IMR-90 (cell line): Measurements from ENCODE around the gene EYS.
"Not testable (repeated sequence)": the region's sequence is repeated elsewhere in the genome, so short reads cannot be mapped to it uniquely, and the experiment has no call there.

Source experiments
- CHD1 ChIP-seq: IDR thresholded peaks from 2 replicates; pipeline ENCODE4 v1.6.1; 2012; ENCODE audit warnings: low read depth, low read length, improper control_type of control experiment
- MAFK ChIP-seq: IDR thresholded peaks from 2 replicates; pipeline ENCODE4 v1.6.1; 2012; ENCODE audit warnings: low read depth, low read length, improper control_type of control experiment
- MXI1 ChIP-seq: IDR thresholded peaks from 2 replicates; pipeline ENCODE4 v1.6.1; 2012; ENCODE audit warnings: low read depth, mild to moderate bottlenecking, low read length, moderate library complexity, borderline replicate concordance
- POLR2A ChIP-seq: IDR thresholded peaks from 2 replicates; pipeline ENCODE4 v1.6.1; 2012; ENCODE audit warnings: mild to moderate bottlenecking, low read depth, low read length
- RAD21 ChIP-seq: IDR thresholded peaks from 2 replicates; pipeline ENCODE4 v1.6.1; 2012; ENCODE audit warnings: low read length, improper control_type of control experiment
- SMC3 ChIP-seq: fragments of 150-350 bp; IDR thresholded peaks from 2 replicates; pipeline ENCODE4 v1.6.1; 2016; ENCODE audit warnings: low read depth, mild to moderate bottlenecking, antibody characterized with exemption, low read length, moderate library complexity
- TF ChIP-seq, protein P1 (sequence below): conservative IDR thresholded peaks from 2 replicates; pipeline ENCODE4 v1.5.1; 2012; ENCODE audit warnings: mild to moderate bottlenecking, low read depth, low read length, improper control_type of control experiment
- TF ChIP-seq, protein P2 (sequence below): fragments of 150-350 bp; IDR thresholded peaks from 2 replicates; pipeline ENCODE4 v1.6.1; 2016; ENCODE audit warnings: low read depth, mild to moderate bottlenecking, low read length, moderate library complexity, borderline replicate concordance

DNA sequence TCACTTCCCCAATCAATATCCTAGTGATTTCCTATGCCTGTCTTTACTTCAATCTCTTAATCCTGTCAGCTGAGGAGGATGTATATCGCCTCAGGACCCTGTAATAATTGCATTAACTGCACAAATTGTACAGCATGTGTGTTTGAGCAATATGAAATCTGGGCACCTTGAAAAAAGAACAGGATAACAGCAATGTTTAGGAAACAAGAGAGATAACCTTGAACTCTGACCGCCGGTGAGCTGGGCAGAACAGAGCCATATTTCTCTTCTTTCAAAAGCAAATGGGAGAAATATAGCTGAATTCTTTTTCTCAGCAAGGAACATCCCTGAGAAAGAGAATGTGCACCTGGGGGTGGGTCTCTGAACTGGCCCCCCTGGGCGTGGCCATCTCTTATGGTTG lies 704.1 kb downstream of the EYS start:
- not testable (repeated sequence) for TF ChIP-seq POLR2A, RAD21, MXI1, CHD1, SMC3, MAFK
- TF ChIP-seq, protein P1, sequence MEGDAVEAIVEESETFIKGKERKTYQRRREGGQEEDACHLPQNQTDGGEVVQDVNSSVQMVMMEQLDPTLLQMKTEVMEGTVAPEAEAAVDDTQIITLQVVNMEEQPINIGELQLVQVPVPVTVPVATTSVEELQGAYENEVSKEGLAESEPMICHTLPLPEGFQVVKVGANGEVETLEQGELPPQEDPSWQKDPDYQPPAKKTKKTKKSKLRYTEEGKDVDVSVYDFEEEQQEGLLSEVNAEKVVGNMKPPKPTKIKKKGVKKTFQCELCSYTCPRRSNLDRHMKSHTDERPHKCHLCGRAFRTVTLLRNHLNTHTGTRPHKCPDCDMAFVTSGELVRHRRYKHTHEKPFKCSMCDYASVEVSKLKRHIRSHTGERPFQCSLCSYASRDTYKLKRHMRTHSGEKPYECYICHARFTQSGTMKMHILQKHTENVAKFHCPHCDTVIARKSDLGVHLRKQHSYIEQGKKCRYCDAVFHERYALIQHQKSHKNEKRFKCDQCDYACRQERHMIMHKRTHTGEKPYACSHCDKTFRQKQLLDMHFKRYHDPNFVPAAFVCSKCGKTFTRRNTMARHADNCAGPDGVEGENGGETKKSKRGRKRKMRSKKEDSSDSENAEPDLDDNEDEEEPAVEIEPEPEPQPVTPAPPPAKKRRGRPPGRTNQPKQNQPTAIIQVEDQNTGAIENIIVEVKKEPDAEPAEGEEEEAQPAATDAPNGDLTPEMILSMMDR = not testable (repeated sequence)
- TF ChIP-seq, protein P2, sequence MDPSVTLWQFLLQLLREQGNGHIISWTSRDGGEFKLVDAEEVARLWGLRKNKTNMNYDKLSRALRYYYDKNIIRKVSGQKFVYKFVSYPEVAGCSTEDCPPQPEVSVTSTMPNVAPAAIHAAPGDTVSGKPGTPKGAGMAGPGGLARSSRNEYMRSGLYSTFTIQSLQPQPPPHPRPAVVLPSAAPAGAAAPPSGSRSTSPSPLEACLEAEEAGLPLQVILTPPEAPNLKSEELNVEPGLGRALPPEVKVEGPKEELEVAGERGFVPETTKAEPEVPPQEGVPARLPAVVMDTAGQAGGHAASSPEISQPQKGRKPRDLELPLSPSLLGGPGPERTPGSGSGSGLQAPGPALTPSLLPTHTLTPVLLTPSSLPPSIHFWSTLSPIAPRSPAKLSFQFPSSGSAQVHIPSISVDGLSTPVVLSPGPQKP = not testable (repeated sequence)
